HG03378 (cell line): ENCODE measurements around the gene RASSF1.
"Not testable (repeated sequence)": the region's sequence is repeated elsewhere in the genome, so short reads cannot be mapped to it uniquely, and the experiment has no call there.

Experiments used
- ATAC-seq: cut with Tn5 transposase; IDR thresholded peaks from one replicate; pipeline ENCODE4 v1.9.1; 2021; ENCODE audit warnings: mild to moderate bottlenecking, moderate library complexity; ENCODE audit not compliant: unreplicated experiment

The RASSF1 gene

GRCh38 chr3:50290161-50290641 lies 50.4 kb downstream of the RASSF1 start:
- no peak for ATAC-seq

- no peak for ATAC-seq
Observed at GRCh38 chr3:50289130-50289529, 51.5 kb downstream of the RASSF1 start.

GRCh38 chr3:50288387-50289007 lies 52.1 kb downstream of the RASSF1 start:
- no peak for ATAC-seq

- no peak for ATAC-seq
Observed at GRCh38 chr3:50287262-50287661, 53.4 kb downstream of the RASSF1 start.

GRCh38 chr3:50286322-50287227 lies 54.1 kb downstream of the RASSF1 start:
- no peak for ATAC-seq

GRCh38 chr3:50284121-50284520 lies 56.5 kb downstream of the RASSF1 start:
- not testable (repeated sequence) for ATAC-seq
